B cell (primary cell): Measurements from ENCODE around the gene CCNG2. TPM values are rescaled to one million over a fixed set of nuclear protein-coding genes. Genes with fewer than 3 reads are reported as not detected.
A peak's percentile ranks its signal among the peaks of the same experiment; 100 is the strongest.

Experiments used
- ATAC-seq: fragments of 200-7000 bp; cut with Tn5 transposase; one replicate; pipeline ENCODE4 v1.10.0; 2021; ENCODE audit warnings: low read depth, mild to moderate bottlenecking, moderate number of reproducible peaks, moderate library complexity
- CTCF ChIA-PET: fragments of 350-600 bp; sonication (Branson Sonifier 250); formaldehyde crosslinking; loops from one replicate; lab custom pipeline; 2021; ENCODE audit warnings: antibody characterized with exemption, inconsistent platforms; lab: Charles Lee
- POLR2A ChIA-PET: fragments of 350-600 bp; sonication (Branson Sonifier 250); formaldehyde crosslinking; loops from one replicate; lab custom pipeline; 2021; ENCODE audit warnings: antibody characterized with exemption; lab: Charles Lee
- DNase-seq: peaks from one replicate; pipeline ENCODE4 v3.0.0; 2013
- H2AFZ ChIP-seq: 2 replicates; pipeline ENCODE4 v1.6.1; 2012; ENCODE audit warnings: mild to moderate bottlenecking, low read depth, low read length; ENCODE audit not compliant: insufficient read depth, poor library complexity, severe bottlenecking
- H3K27ac ChIP-seq, 2 donors: 1 replicate in 1 of 2; 2 replicates in 1 of 2; pipeline ENCODE4 v1.5.1; 2012 to 2013; ENCODE audit warnings: low read length in 2 of 2, mild to moderate bottlenecking in 2 of 2, moderate library complexity in 1 of 2
- H3K27me3 ChIP-seq, 4 experiments: fragments of 200-600 bp in 1 of 4; sonication (generic) in 1 of 4; replicated peaks in 1 of 4; 1 replicate in 2 of 4; 2 replicates in 2 of 4; pipeline versions ENCODE4 v1.6.1 to v1.7.0; 2013 to 2016; ENCODE audit warnings: low read length in 3 of 4, mild to moderate bottlenecking in 2 of 4, mixed read lengths in 1 of 4, moderate library complexity in 1 of 4; ENCODE audit not compliant: insufficient read depth in 4 of 4, control insufficient read depth in 3 of 4; ENCODE audit errors: control extremely low read depth in 1 of 4
- H3K36me3 ChIP-seq, 2 experiments: replicated peaks in 1 of 2; 1 replicate in 1 of 2; 2 replicates in 1 of 2; pipeline versions ENCODE4 v1.6.1 to v1.7.1; 2013; ENCODE audit warnings: low read length in 1 of 2; ENCODE audit not compliant: insufficient read depth in 2 of 2, control insufficient read depth in 1 of 2; ENCODE audit errors: control extremely low read depth in 1 of 2, extremely low read depth in 1 of 2
- H3K4me1 ChIP-seq, 2 donors: fragments of 200-600 bp in 1 of 2; sonication (generic) in 1 of 2; 1 replicate in 1 of 2; 2 replicates in 1 of 2; pipeline versions ENCODE4 v1.5.1 to v1.6.1; 2013 to 2017; ENCODE audit warnings: low read length in 2 of 2; ENCODE audit not compliant: control insufficient read depth in 2 of 2, insufficient read depth in 2 of 2
- H3K4me2 ChIP-seq: replicated peaks from 2 replicates; pipeline ENCODE3; 2012; ENCODE audit warnings: mild to moderate bottlenecking, low read depth, low read length; ENCODE audit not compliant: poor library complexity, severe bottlenecking
- H3K4me3 ChIP-seq, 5 experiments: fragments of 200-600 bp in 1 of 5; sonication (generic) in 1 of 5; 1 replicate in 3 of 5; 2 replicates in 2 of 5; pipeline versions ENCODE4 v1.5.1 to v1.7.0; 2011 to 2016; ENCODE audit warnings: low read length in 4 of 5, mild to moderate bottlenecking in 4 of 5, low read depth in 2 of 5, control low read depth in 1 of 5, moderate library complexity in 1 of 5; ENCODE audit not compliant: insufficient read depth in 1 of 5; ENCODE audit errors: control extremely low read depth in 1 of 5, extremely low read depth in 1 of 5
- H3K79me2 ChIP-seq: fragments of 200-600 bp; sonication (generic); one replicate; pipeline ENCODE4 v1.6.0; 2016; ENCODE audit warnings: low read length; ENCODE audit not compliant: control insufficient read depth, insufficient read depth
- H3K9ac ChIP-seq: fragments of 200-600 bp; sonication (generic); 2 replicates; pipeline ENCODE4 v1.6.1; 2017; ENCODE audit warnings: mild to moderate bottlenecking, low read length, moderate library complexity
- H3K9me3 ChIP-seq, 3 donors: one replicate each; pipeline versions ENCODE4 v1.6.1 to v1.7.1; 2013; ENCODE audit warnings: low read length in 2 of 3; ENCODE audit not compliant: control insufficient read depth in 2 of 3, insufficient read depth in 1 of 3; ENCODE audit errors: control extremely low read depth in 1 of 3
- H4K20me1 ChIP-seq: 2 replicates; pipeline ENCODE4 v1.6.0; 2012; ENCODE audit warnings: mild to moderate bottlenecking, low read length; ENCODE audit not compliant: insufficient read depth, control insufficient read depth, poor library complexity, severe bottlenecking
- H3K27ac Mint-ChIP-seq: one replicate; pipeline ENCODE4 v1.8.0; 2021; ENCODE audit warnings: mixed read lengths
- H3K27me3 Mint-ChIP-seq: one replicate; pipeline ENCODE4 v1.8.0; 2021; ENCODE audit warnings: mixed read lengths
- H3K4me1 Mint-ChIP-seq: one replicate; pipeline ENCODE4 v1.8.0; 2021; ENCODE audit warnings: mixed read lengths
- H3K4me3 Mint-ChIP-seq: one replicate; pipeline ENCODE4 v1.8.0; 2021; ENCODE audit warnings: mixed read lengths
- H3K9me3 Mint-ChIP-seq: one replicate; pipeline ENCODE4 v1.8.0; 2022; ENCODE audit warnings: mixed read lengths; ENCODE audit not compliant: insufficient read depth
- EZH2 ChIP-seq: IDR thresholded peaks from 2 replicates; pipeline ENCODE4 v1.6.1; 2012; ENCODE audit warnings: borderline replicate concordance, low read depth, mild to moderate bottlenecking, moderate library complexity, low read length; ENCODE audit not compliant: insufficient read depth, poor library complexity, severe bottlenecking
- WGBS: methylation state at CpG from one replicate; pipeline ENCODE4 v1.1.5; 2013; ENCODE audit warnings: missing lambda C conversion rate; ENCODE audit not compliant: insufficient coverage; 5-methylcytosine and 5-hydroxymethylcytosine counted together
- intact Hi-C: fragments of 100-400 bp; cut with micrococcal nuclease; formaldehyde crosslinking; loops from one replicate; pipeline ENCODE4 v1.10.0; 2022
- polyA plus RNA-seq: library from polyadenylated mRNA; depleted of rRNA; stranded (reverse); fragments of >200 nt; gene quantifications from 2 replicates; pipeline ENCODE4 v1.2.3, GENCODE V29; 2012
- total RNA-seq, 2 donors: library from RNA; stranded (reverse); fragments of 120-200 nt in 1 of 2; gene quantifications; 1 replicate in 1 of 2; 2 replicates in 1 of 2; pipeline versions ENCODE4 v1.2.3 to v1.2.4, GENCODE V29; 2013 to 2022
- TF ChIP-seq, protein P1 (sequence below): fragments of 200-600 bp; IDR thresholded peaks from one replicate; pipeline ENCODE4 v1.8.0; 2022; ENCODE audit warnings: antibody characterized with exemption, mild to moderate bottlenecking

Gene CCNG2
- total and polyA plus RNA-seq, 2 donors (not counting 1 experiment from before 2014, with no cell fraction given) = 39.9 to 71.9 TPM

DNA sequence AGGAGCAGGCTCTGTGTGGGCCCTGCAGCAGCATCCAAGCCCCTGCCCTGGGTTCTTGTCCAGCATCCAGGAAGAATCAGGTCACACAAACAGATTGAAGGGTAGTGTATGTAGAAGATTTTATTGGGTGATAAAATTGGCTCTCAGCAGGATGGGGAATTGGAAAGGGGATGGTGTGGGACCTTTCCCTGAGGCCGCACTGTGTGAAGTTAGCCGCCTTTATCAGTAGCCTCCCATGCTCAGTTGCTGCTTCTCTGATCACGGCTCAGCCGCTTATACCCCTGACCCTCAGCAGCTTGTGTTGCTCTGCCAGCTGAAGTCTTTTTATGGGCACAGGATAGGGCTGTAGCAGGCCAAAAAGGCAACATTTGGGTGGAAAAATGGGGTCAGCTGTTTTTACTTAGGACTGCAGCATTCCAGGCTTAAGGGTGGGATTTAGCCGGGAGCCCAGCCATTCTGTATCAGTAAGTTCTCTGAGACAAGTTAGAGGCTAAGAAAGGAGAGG, 35.2 kb upstream of the CCNG2 start:
- Mint-ChIP-seq H3K9me3 (no peaks in the 10 kb centered on the region), H3K27ac (peak overlapping the region; percentile 20), H3K27me3 (no peaks in the 10 kb centered on the region), H3K4me3 (no peak overlapping the region), H3K4me1 (peaks cover 58% of the 10 kb centered on the region)
- Histone ChIP-seq H3K27ac (no peak overlapping the region), H3K79me2 (no peaks in the 10 kb centered on the region), H3K9me3 (no peaks in the 10 kb centered on the region), H3K36me3 (no peaks in the 10 kb centered on the region), H3K4me2 (peak overlapping the region; percentile 14), H3K4me1 (peaks cover 50 to 57% of the 10 kb centered on the region in 2 donors), H2AFZ (no peak overlapping the region), H3K9ac (no peak overlapping the region), H4K20me1 (no peaks in the 10 kb centered on the region), H3K27me3 (no peaks in the 10 kb centered on the region), H3K4me3 (no peak overlapping the region)
- POLR2A ChIA-PET = interaction anchor here (1.3 kb wide), 1 partner anchor 35 kb away, joined by 12 read pairs; the partner anchor contains the start of gene CCNG2
- WGBS = 100% methylated on average over 2 of the region's 5 CpGs
- ATAC-seq (no peak), DNase-seq (no peak)
- intact Hi-C loops = loop anchor here (1.0 kb wide), 1 partner anchor 82 kb away; no protein-coding TSS in a partner anchor
- CTCF ChIA-PET = interaction anchor here (0.6 to 9.5 kb wide), 13 partner anchors 10 to 82 kb away, joined by 4 to 232 read pairs (median 7); partner anchors contain the start of gene CCNG2
- TF ChIP-seq EZH2 = no peak
- TF ChIP-seq, protein P1, sequence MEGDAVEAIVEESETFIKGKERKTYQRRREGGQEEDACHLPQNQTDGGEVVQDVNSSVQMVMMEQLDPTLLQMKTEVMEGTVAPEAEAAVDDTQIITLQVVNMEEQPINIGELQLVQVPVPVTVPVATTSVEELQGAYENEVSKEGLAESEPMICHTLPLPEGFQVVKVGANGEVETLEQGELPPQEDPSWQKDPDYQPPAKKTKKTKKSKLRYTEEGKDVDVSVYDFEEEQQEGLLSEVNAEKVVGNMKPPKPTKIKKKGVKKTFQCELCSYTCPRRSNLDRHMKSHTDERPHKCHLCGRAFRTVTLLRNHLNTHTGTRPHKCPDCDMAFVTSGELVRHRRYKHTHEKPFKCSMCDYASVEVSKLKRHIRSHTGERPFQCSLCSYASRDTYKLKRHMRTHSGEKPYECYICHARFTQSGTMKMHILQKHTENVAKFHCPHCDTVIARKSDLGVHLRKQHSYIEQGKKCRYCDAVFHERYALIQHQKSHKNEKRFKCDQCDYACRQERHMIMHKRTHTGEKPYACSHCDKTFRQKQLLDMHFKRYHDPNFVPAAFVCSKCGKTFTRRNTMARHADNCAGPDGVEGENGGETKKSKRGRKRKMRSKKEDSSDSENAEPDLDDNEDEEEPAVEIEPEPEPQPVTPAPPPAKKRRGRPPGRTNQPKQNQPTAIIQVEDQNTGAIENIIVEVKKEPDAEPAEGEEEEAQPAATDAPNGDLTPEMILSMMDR = no peak

DNA sequence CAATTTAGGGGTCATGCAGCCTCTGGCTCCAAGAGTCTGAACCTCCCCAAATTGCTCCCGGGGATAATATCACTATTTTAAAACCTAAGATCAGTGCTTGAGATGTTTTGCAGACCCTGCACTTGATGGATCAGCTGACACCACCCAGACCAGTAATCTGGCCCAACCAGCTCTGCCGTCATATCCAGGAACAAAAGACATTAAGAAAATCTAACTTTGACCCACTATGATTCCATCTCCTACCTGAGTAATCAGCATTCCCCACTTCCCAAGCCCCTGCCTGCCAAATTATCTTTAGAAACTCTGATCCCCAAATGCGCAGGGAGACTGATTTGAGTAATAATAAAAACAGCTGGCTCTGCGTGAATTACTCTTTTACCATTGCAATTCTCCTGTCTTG, 34.4 kb upstream of the CCNG2 start:
- no peak for DNase-seq
- Histone ChIP-seq H3K9me3 (no peaks in the 10 kb centered on the region), H3K4me3 (no peak overlapping the region), H2AFZ (no peak overlapping the region), H4K20me1 (no peaks in the 10 kb centered on the region), H3K9ac (no peak overlapping the region), H3K36me3 (no peaks in the 10 kb centered on the region), H3K27me3 (no peaks in the 10 kb centered on the region), H3K4me1 (peaks cover 56 to 65% of the 10 kb centered on the region in 2 donors), H3K27ac (no peak overlapping the region), H3K4me2 (no peak overlapping the region), H3K79me2 (no peaks in the 10 kb centered on the region)
- TF ChIP-seq EZH2 = no peak
- TF ChIP-seq, protein P1 = no peak
- peaks cover 66% of the 10 kb centered on the region for H3K4me1 Mint-ChIP-seq
- H3K9me3 Mint-ChIP-seq = no peaks in the 10 kb centered on the region
- POLR2A ChIA-PET = no interaction called here
- 100% methylated on average over 2 of the region's 4 CpGs for WGBS
- CTCF ChIA-PET = interaction anchor here (1.0 to 9.5 kb wide), 5 partner anchors 26 to 81 kb away, joined by 3 to 232 read pairs (median 106); partner anchors contain the start of gene CCNG2
- no peak overlapping the region for H3K27ac Mint-ChIP-seq
- intact Hi-C loops = loop anchor here (1.0 kb wide), 1 partner anchor 31 kb away; no protein-coding TSS in a partner anchor
- ATAC-seq = no peak
- H3K27me3 Mint-ChIP-seq = no peaks in the 10 kb centered on the region
- no peak overlapping the region for H3K4me3 Mint-ChIP-seq
